Right lobe of liver (tissue), 4 donors: ENCODE data around the gene TPSAB1.

Experiments
- CTCF ChIP-seq, 4 donors: fragments of 200-600 bp in 3 of 4; fragments of 450-650 bp in 1 of 4; IDR thresholded peaks; one replicate each; pipeline versions ENCODE4 v1.5.1 to v1.8.0; 2016 to 2022; ENCODE audit warnings: antibody characterized with exemption in 4 of 4, mild to moderate bottlenecking in 2 of 4
- POLR2A ChIP-seq: fragments of 450-650 bp; IDR thresholded peaks from one replicate; pipeline ENCODE4 v1.6.1; 2017; ENCODE audit warnings: antibody characterized with exemption, mild to moderate bottlenecking
- donor health status: DM: no; HTN: no; CAD: no.
- donor health status: DM: no; HTN: no; CAD: no.
- donor health status: DM: no; HTN: yes; CAD: no.

GRCh38 chr16:1217526-1217925, 23.0 kb upstream of the TPSAB1 start:
- TF ChIP-seq CTCF (IDR thresholded peaks at IDR 0.05) (no peak), POLR2A (no peak)
